ENCODE data around the gene TMPRSS7. TPM values are rescaled to one million over a fixed set of nuclear protein-coding genes. Genes with fewer than 3 reads are reported as not detected.

The TMPRSS7 gene
- total and polyA plus RNA-seq, 2 of the 8 experiments (the other 6 are each of a cell fraction or from before 2014, with no cell fraction given) = not detected

GRCh38 chr3:112004669-112005068 is 29.9 kb upstream of the TMPRSS7 start:
- H3K27ac ChIP-seq (ENCODE audit: low read depth, low read length) = no peak overlapping the region
- no peaks in the 10 kb centered on the region for H3K79me2 ChIP-seq (ENCODE audit: control insufficient read depth in 1 of 2, insufficient read depth in 2 of 2, low read length in 2 of 2)
- H3K27me3 ChIP-seq (replicated peaks in 1 of 4; ENCODE audit: control insufficient read depth in 3 of 4, extremely low read depth in 1 of 4, insufficient read depth in 3 of 4, low read length in 3 of 4) = peaks cover 1 to 16% (median 4%) of the 10 kb centered on the region in 4 experiments; a peak in 4 of 7 replicates
- no peak overlapping the region for H2BK5ac ChIP-seq (ENCODE audit: low read depth, low read length)
- no peak overlapping the region for H3K9ac ChIP-seq (replicated peaks in 1 of 4; ENCODE audit: extremely low read depth in 1 of 4, low read depth in 3 of 4, low read length in 3 of 4)
- no peak overlapping the region for H2AFZ ChIP-seq (ENCODE audit: low read length)
- H3K4me2 ChIP-seq (ENCODE audit: insufficient read depth in 1 of 2, low read depth in 2 of 2, low read length in 2 of 2) = no peak overlapping the region
- no peak overlapping the region for H3K14ac ChIP-seq (ENCODE audit: insufficient read length)
- H3K4ac ChIP-seq (replicated peaks; ENCODE audit: insufficient read length, low read depth, low read length) = no peak overlapping the region
- H2AK5ac ChIP-seq (ENCODE audit: low read depth, low read length) = no peak overlapping the region
- H3K9me3 ChIP-seq (ENCODE audit: insufficient read depth in 2 of 2, low read depth in 1 of 2, low read length in 1 of 2) = no peaks in the 10 kb centered on the region
- peaks cover 0 to 3% (median 1%) of the 10 kb centered on the region in 4 experiments; a peak in 3 of 8 replicates for H3K36me3 ChIP-seq (ENCODE audit: control insufficient read depth in 2 of 4, insufficient read depth in 4 of 4, low read length in 3 of 4)
- POLR2A ChIA-PET (ENCODE audit: partially characterized antibody) = interaction anchor here (1.2 kb wide), 1 partner anchor 50 kb away, joined by 4 read pairs; no protein-coding TSS in a partner anchor
- H3K4me3 ChIP-seq (ENCODE audit: extremely low read depth in 1 of 4, insufficient read depth in 2 of 4, low read depth in 3 of 4, low read length in 4 of 4) = no peak overlapping the region
- H3K79me1 ChIP-seq (ENCODE audit: low read depth, low read length) = no peaks in the 10 kb centered on the region
- no peak overlapping the region for H4K5ac ChIP-seq (ENCODE audit: insufficient read length, low read depth, low read length)
- H2BK120ac ChIP-seq (replicated peaks; ENCODE audit: low read depth, low read length) = no peak overlapping the region
- peaks cover 2 to 10% (median 5%) of the 10 kb centered on the region in 4 experiments; a peak in 5 of 7 replicates for H3K4me1 ChIP-seq (replicated peaks in 1 of 4; ENCODE audit: control insufficient read depth in 3 of 4, insufficient read depth in 4 of 4, low read length in 3 of 4)
- H4K20me1 ChIP-seq (replicated peaks in 1 of 2; ENCODE audit: control insufficient read depth in 1 of 2, insufficient read depth in 2 of 2, low read length in 2 of 2) = peaks cover 3% of the 10 kb centered on the region in 2 experiments
- DNase-seq (ENCODE audit: low read depth in 1 of 2, low spot score in 2 of 2) (no peak), FAIRE-seq (no peak)
- H2BK15ac ChIP-seq (ENCODE audit: low read length) = no peak overlapping the region
- H3K56ac ChIP-seq (replicated peaks; ENCODE audit: insufficient read length, low read depth, low read length) = no peak overlapping the region
- H2BK20ac ChIP-seq (ENCODE audit: low read length) = no peak overlapping the region
- H3K23me2 ChIP-seq (ENCODE audit: low read depth, low read length) = peaks cover 3% of the 10 kb centered on the region; the same call in 1 of the 2 replicates
- H4K91ac ChIP-seq (replicated peaks; ENCODE audit: insufficient read length, low read length) = no peak overlapping the region
- CTCF ChIA-PET (ENCODE audit: partially characterized antibody) = interaction anchor here (1.5 to 21.3 kb wide), 3 partner anchors 7 to 15 kb away, joined by 5 to 384 read pairs (median 70); no protein-coding TSS in a partner anchor
- TF ChIP-seq EZH2 (IDR thresholded peaks at IDR 0.05; ENCODE audit: low read depth, low read length, severe bottlenecking) (no peak), SP4 (IDR thresholded peaks at IDR 0.05; ENCODE audit: low read length) (no peak), CEBPB (IDR thresholded peaks at IDR 0.05; ENCODE audit: low read depth, low read length) (no peak), RFX5 (IDR thresholded peaks at IDR 0.05; ENCODE audit: borderline replicate concordance, low read depth, low read length) (no peak), TEAD4 (IDR thresholded peaks at IDR 0.05; ENCODE audit: low read depth, low read length) (no peak), CTBP2 (IDR thresholded peaks at IDR 0.05; ENCODE audit: borderline replicate concordance, insufficient read depth, insufficient read length, low read length) (no peak), NRF1 (IDR thresholded peaks at IDR 0.05; ENCODE audit: low read depth, low read length) (no peak), RNF2 (IDR thresholded peaks at IDR 0.05; ENCODE audit: borderline replicate concordance, low read depth, low read length, missing control alignments, poor library complexity, severe bottlenecking) (no peak), SIN3A (conservative IDR thresholded peaks at IDR 0.05 in 1 of 2, IDR thresholded peaks at IDR 0.05 in 1 of 2; ENCODE audit: low read depth in 1 of 2, low read length in 2 of 2) (no peak), KDM4A (IDR thresholded peaks at IDR 0.05; ENCODE audit: low read depth, low read length, severe bottlenecking) (no peak)
- TF ChIP-seq, protein P1, sequence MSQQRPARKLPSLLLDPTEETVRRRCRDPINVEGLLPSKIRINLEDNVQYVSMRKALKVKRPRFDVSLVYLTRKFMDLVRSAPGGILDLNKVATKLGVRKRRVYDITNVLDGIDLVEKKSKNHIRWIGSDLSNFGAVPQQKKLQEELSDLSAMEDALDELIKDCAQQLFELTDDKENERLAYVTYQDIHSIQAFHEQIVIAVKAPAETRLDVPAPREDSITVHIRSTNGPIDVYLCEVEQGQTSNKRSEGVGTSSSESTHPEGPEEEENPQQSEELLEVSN (IDR thresholded peaks at IDR 0.05) = no peak
- 93% methylated on average over 2 of the region's 2 CpGs; no CpG with 5 or more reads in 1 of the 2 experiments for WGBS, 2 experiments (ENCODE audit: extremely low coverage in 1 of 2, insufficient coverage in 1 of 2, insufficient read length in 1 of 2, insufficient replicate concordance in 2 of 2, low coverage in 1 of 2, low lambda C conversion rate in 2 of 2, missing lambda C conversion rate in 1 of 2)
- H4K8ac ChIP-seq (ENCODE audit: extremely low read depth, insufficient read depth, low read length) = no peak overlapping the region
- no peak overlapping the region for H3K18ac ChIP-seq (ENCODE audit: extremely low read depth, low read length)
- no peak overlapping the region for H2BK12ac ChIP-seq (ENCODE audit: low read depth, low read length)
- H3K23ac ChIP-seq (ENCODE audit: insufficient read length) = no peak overlapping the region
